Adipose tissue (tissue), 3 donors: ENCODE measurements around the gene NSDHL. TPM values are rescaled to one million over a fixed set of nuclear protein-coding genes. Genes with fewer than 3 reads are reported as not detected.
"Not testable (repeated sequence)": the region's sequence is repeated elsewhere in the genome, so short reads cannot be mapped to it uniquely, and the experiment has no call there.

Experiments
- H3K27ac ChIP-seq: one replicate; pipeline ENCODE4 v1.5.1; 2013; ENCODE audit warnings: low read depth, low read length
- WGBS, 3 donors: extraction: QIAGEN DNeasy Blood & Tissue Kit; methylation state at CpG; one replicate each; pipeline ENCODE4 v1.1.7; 2013; 5-methylcytosine and 5-hydroxymethylcytosine counted together
- polyA plus RNA-seq, 3 donors: library from polyadenylated mRNA; stranded (reverse); fragments of 200-250 nt; gene quantifications; one replicate each; pipeline ENCODE4 v1.2.3, GENCODE V29; 2013
- donor health status: healthy with polysubstance abuse.
- donor health status: Bipolar disorder and iron deficiency.
- donor health status: healthy.

The NSDHL gene
- polyA plus RNA-seq, 3 donors = 13.4 to 44.1 (median 15.8) TPM

GRCh38 chrX:152835470-152835869, 4.6 kb downstream of the NSDHL start:
- WGBS, 3 donors = 93 to 100% (median 94%) methylated on average over 1 of the region's 1 CpG
- not testable (repeated sequence) for H3K27ac ChIP-seq

- 92 to 95% (median 93%) methylated on average over 10 of the region's 10 CpGs for WGBS, 3 donors
- H3K27ac ChIP-seq = no peak overlapping the region
Observed at GRCh38 chrX:152842772-152843338, 12.0 kb downstream of the NSDHL start.

DNA sequence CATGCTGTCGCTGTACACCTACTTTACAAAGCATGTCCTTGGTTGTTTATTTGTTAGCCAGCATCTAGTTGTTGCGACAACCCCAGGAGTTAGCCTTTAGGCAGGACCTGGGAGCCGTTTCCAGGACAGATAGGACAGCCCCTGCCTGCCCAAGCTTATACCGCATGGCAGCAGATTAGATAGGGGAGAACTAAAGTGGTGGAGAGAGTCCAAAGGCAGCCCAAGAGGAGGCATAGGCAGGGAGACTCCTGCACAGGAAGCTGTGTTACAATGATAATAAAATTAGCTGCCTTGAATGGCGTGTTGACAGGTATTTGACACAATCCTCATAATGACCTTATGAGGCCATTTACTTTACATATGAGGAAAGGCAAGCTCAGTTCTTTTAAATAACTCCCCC, 13.0 kb downstream of the NSDHL start:
- WGBS, 3 donors = 79 to 92% (median 81%) methylated on average over 5 of the region's 5 CpGs
- H3K27ac ChIP-seq = no peak overlapping the region

DNA sequence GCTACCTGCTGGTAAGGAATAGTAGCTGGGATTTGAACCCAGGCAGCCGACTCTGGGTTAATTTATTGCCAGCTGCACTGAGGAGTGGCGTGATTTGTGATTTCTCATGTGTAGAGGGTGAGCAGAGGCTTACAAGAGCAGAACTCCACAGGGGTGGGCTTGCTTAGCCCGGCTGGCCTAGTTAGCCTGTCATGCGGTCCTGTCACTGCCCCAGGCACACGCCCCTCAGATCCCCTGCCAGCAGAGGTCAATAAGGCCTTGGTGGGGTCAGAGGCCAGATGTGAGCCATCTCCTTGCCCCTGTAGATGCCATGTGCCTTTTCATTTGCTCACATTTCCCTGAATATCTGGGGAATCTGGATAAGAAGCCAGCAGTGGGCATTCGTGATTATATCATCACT, 13.4 kb downstream of the NSDHL start:
- H3K27ac ChIP-seq = no peak overlapping the region
- 87 to 90% (median 87%) methylated on average over 5 to 6 of the region's 6 CpGs for WGBS, 3 donors

GRCh38 chrX:152845618-152846240, 14.9 kb downstream of the NSDHL start:
- WGBS, 3 donors = 85 to 91% (median 89%) methylated on average over 17 of the region's 17 CpGs
- no peak overlapping the region for H3K27ac ChIP-seq

GRCh38 chrX:152847281-152847680, 16.4 kb downstream of the NSDHL start:
- WGBS, 3 donors = 72 to 86% (median 86%) methylated on average over 6 of the region's 6 CpGs

GRCh38 chrX:152850465-152850864, 19.6 kb downstream of the NSDHL start:
- WGBS, 3 donors = 64 to 85% (median 81%) methylated on average over 2 of the region's 2 CpGs
- H3K27ac ChIP-seq = no peak overlapping the region

More at GRCh38 chrX:152847281-152847680, 16.4 kb downstream of the NSDHL start:
- no peak overlapping the region for H3K27ac ChIP-seq

GRCh38 chrX:152853986-152854385, 23.1 kb downstream of the NSDHL start:
- H3K27ac ChIP-seq = no peak overlapping the region
- WGBS, 3 donors = 92 to 98% (median 98%) methylated on average over 7 of the region's 7 CpGs

GRCh38 chrX:152861116-152861515, 30.3 kb downstream of the NSDHL start:
- H3K27ac ChIP-seq = no peak overlapping the region
- 66 to 79% (median 76%) methylated on average over 3 of the region's 3 CpGs for WGBS, 3 donors

- 68 to 89% (median 84%) methylated on average over 6 of the region's 6 CpGs for WGBS, 3 donors
- no peak overlapping the region for H3K27ac ChIP-seq
Observed at GRCh38 chrX:152861826-152862225, 31.0 kb downstream of the NSDHL start.

GRCh38 chrX:152865232-152865920, 34.5 kb downstream of the NSDHL start:
- 79 to 83% (median 82%) methylated on average over 14 to 17 of the region's 17 CpGs for WGBS, 3 donors
- H3K27ac ChIP-seq = no peak overlapping the region

- 83 to 92% (median 83%) methylated on average over 5 of the region's 5 CpGs for WGBS, 3 donors
- no peak overlapping the region for H3K27ac ChIP-seq
Observed at GRCh38 chrX:152866386-152866785, 35.5 kb downstream of the NSDHL start.

DNA sequence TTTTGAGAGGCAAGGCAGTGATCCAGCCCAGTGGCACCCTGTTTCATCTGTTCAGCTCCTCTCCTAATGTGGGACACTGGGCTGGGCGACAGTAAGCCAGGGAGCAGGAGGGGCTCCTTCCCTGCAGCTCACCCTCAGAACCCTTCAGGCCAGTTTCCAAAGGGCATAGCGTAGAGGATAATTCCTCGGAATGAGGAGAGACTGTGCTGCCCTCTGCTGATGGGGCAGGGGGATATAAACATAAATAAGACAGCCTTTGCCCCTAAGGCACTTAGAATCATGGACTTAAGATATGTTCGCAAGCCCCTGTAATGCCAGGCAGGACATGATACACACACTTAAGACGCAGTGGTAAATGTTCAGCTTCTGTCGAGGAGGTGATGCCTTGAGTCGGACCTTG, 39.1 kb downstream of the NSDHL start:
- 78 to 93% (median 88%) methylated on average over 6 to 7 of the region's 7 CpGs for WGBS, 3 donors
- H3K27ac ChIP-seq = no peak overlapping the region

DNA sequence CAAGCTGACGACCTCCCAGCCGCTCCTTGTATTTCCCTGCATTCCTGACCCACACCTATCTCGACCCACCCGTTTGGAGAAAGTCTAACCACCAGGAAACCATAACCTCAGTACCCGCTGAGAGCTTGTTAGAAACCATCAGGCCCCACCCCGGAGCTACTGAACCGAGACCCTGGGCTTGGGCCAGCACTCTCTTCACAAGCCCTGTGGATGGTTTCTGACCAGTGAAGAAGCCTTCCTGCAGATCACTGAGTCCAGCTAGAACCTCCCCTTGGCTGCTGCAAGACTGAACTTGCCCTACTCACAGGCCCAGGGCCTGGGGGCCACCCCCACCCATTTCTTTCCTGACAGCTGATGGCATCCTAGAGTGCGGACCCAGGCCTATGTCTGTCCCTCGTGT, 40.4 kb downstream of the NSDHL start:
- H3K27ac ChIP-seq = no peak overlapping the region
- WGBS, 3 donors = 81 to 91% (median 83%) methylated on average over 7 to 9 of the region's 9 CpGs

DNA sequence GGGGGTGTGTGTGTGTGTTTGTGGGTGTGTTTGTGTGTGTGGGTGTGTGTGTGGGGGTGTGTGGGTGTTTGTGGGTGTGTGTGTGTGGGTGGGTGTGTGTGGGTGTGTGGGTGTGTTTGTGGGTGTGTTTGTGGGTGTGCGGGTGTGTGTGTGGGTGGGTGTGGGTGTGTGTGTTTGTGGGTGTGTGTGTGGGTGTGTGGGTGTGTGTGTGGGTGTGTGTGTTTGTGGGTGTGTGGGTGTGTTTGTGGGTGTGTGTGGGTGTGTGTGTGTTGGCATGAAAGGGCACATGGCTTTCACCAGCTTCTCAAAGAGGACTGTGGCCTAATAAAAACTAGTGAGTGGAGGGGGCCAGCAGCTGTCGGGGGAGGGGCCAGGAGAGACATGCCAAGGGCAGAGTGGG, 41.7 kb downstream of the NSDHL start:
- 73 to 100% methylated on average over 1 of the region's 2 CpGs; no CpG with 5 or more reads in 1 of the 3 donors for WGBS, 3 donors
- no peak overlapping the region for H3K27ac ChIP-seq

DNA sequence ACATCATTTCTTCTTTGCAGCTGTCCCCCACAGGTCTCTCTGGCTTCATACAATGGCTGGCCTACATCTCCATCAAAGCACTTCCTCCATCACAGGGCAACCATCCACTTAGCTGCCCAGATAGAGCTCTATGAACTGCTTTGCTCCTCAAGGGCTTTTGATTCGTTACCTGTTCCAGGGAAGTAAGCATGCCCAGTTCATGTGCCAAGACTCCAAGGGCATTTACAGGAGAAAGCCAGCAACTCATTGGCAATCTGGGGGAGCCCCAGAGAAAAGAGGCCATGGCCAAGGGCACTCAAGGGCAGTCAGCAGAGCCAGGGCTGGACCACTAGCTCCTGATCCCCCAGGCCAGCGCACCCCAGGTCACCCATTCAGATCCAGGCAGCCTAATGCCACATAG, 42.5 kb downstream of the NSDHL start:
- no peak overlapping the region for H3K27ac ChIP-seq
- 70 to 97% (median 83%) methylated on average over 2 of the region's 2 CpGs for WGBS, 3 donors

DNA sequence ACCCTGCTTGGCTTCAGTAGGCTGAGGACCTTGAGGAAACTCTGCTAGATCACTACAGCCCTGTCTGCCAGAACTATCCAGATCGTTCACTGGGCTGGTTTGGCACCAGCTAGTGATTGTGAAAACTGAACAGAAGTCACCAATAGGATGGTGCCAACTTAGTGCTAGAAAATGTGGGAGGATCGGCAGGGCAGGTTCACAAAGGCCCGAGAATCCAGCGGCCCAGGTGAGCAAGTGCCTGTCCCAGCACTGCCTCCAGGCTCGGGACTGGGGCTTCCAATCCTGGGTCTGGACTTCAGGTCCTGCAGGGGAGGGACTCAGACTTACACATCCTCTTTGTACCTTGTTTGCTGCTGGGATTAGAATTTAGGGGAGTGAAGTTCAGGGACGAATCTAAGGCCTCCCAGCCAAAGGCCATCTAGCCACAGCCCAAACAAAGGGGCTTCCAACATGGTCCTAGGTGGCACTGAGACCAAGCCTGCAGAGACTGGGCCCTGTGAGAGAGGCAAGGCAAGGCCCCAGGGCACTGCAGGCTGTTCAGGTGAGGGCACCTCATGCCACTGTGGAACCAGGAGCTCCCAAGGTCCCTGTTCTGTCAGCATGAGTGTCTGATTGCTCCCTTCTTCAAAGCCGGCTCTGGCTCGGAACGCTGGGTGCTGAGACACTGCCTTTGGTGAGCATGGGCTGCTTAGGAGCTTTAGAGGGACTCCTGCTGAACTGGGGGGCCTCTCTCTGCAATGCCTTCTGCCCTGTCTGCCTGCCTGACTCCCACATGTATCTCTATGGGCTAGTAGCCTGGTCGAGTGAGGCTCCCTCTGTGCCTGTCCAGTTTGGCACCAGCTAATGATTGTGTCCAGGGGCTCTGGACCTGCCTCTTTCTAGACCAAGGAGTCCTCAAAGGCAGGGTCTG, 46.3 kb downstream of the NSDHL start:
- no peak overlapping the region for H3K27ac ChIP-seq
- 78 to 88% (median 78%) methylated on average over 10 of the region's 10 CpGs for WGBS, 3 donors

- WGBS, 3 donors = 71 to 86% (median 78%) methylated on average over 16 of the region's 16 CpGs
- no peak overlapping the region for H3K27ac ChIP-seq
Observed at GRCh38 chrX:152878976-152879755, 48.3 kb downstream of the NSDHL start.
